NCI-H2107 treated with DMSO at 0.1 percent for 48 hours (cell line): ENCODE measurements around the gene AEBP1.

Experiments
- DNase-seq: peaks from one replicate; lab custom pipeline; 2025; ENCODE audit not compliant: unreplicated experiment; lab: John Stamatoyannopoulos, UW

AEBP1 gene

DNA sequence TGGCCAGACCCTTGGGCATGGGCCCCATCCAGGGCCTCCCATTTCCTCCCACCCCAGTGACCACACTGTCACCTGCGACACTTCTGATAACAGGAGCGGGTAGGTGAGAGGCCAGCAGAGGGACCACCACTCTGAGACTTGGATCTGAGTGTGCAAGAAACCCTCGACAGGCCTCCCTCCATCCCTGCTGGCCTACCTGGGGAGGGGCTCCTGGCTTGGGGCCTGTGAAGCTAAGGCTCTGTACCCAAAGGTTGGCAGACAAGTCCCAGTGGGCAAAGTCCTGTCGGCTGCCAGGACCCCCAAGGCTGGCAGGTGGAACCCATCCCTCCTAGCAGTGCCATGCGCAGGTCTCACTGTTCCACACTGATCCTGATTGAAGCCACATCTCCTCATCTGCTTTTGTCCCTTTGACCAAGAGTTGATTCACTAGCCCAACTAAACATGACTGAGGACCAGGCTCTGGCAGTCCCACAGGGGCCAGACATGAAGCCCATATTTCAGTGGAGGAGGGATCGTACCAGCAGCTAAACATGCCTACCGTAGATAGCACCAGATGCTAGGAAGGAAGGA is 37.6 kb upstream of the AEBP1 start:
- no peak for DNase-seq

DNA sequence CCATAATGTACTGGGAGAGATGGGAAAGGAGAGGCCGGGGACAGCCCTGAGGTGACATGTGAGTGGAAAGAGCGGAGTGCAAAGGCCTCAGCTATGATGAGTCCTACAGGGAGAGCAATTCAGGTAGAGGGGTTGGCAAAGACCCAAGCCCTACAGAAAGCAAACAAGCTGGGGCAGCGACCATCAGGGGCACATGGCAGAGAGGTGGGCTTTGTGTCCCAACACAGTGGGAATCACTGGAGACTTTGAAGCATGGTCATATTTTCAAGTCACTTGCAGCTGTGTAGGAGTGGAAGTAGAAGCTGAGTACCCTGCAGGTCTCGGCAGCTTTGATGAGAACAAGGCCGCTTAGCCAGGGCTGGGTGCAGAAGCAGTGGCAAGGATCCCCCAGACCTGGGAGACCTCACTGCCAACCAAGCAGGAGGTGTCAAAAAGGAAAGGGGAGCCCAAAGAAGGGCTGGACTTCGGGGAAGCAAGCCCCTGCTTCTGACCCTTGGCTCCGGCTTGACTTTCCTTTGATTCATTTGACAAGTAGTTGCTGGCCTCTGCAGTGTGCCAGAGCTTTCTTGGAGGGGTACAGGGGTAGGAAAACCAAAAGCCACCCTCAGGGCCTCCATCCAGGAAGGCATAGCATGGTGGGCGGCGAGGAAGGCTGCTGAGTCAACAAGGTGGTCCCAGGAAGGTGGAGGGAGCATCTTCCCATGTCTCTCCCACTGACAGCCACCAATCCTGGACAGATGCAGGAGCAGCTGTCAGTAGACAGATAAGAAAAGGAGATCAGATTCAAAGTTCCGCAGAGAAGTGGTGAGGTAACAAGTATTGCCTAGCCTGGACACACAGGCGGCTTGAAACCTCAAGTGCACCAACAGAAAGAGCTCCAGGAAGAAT is 36.8 kb upstream of the AEBP1 start:
- peak; percentile 41 for DNase-seq

DNA sequence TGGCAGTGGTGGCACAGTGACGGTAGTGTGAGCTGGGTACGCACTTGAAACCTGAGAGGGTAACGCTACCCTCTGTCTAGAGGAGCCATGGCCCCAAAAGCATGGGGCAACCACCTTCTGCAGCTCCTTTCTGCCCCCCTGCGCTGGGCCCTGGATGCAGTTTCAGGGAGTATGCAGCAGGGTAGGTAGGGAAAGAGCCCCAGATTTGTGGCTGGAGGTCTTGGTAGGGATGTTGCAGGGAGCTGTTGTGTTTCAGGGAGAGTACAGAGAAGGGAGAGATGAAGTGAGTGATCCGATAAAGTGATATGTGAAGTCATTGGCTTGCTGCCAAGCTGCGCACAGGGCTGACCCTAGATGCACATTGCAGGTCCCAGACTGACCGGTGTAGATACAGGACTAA is 36.1 kb upstream of the AEBP1 start:
- DNase-seq = peak; percentile 41

DNA sequence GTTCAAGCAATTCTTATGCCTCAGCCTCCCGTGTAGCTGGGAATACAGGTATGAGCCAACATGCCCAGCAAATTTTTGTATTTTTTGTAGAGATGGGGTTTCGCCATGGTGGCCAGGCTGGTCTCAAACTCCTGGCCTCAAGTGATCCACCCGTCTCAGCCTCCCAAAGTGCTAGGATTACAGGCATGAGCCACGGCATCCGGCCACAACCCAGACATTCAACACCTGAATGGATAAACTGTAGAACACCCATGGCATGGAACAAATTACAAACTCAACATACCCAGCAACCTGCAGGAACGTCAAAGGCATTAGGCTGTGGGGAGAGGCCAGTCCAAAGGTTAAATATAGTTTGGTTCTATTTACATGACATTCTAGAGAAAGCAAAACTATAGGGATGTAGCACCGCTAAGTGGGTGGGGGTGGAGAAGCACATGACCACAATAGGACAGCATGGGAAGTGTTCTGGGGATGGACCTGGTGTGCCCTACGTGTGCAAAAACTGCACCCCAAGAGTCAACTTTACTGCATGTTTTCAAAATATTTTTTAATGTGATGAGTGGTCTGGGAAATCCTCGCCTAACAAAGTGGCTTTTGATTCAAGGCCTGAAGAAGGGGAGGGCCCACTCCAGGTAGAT is 32.3 kb upstream of the AEBP1 start:
- DNase-seq = no peak

DNA sequence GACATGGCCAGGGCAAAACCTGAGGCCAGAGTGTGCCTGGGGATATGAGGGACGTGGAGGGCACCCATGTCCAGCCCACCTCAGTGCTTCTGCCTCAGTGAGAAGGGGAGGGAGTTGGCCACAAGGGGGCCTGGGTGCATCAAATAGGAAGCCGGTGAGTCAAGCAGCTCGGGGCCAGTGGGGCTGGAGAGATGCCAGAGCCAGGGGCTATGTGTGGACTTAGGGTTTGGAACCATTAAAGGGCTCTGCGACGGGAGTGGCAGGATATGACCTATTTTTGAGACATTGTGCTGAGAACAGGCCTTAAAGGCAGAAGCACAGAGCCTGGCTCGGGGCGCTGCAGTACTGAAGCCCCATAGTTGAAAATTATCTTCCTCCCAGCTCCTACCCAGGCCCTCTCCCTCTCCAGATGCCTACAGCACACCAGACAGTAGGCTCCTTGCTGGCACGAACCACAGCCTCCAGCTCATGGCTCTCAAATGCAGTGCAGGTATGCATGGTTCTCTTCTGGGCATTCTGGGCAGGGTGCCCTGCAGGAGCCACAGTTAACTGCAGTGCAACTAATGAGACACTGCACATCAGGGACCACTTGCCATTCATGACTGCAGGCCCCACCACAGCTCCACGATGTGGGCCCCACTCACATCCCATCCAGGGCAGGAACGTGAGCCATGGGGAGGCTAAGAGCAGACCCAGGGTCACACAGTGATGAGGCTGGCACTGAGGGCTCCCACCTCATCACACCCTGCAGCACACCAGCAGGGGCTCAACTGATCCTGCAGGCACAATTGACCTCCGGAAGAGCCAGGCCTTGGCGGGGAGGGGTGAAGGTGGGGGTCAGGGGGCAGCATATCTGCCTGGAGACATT is 31.5 kb upstream of the AEBP1 start:
- DNase-seq = no peak

DNA sequence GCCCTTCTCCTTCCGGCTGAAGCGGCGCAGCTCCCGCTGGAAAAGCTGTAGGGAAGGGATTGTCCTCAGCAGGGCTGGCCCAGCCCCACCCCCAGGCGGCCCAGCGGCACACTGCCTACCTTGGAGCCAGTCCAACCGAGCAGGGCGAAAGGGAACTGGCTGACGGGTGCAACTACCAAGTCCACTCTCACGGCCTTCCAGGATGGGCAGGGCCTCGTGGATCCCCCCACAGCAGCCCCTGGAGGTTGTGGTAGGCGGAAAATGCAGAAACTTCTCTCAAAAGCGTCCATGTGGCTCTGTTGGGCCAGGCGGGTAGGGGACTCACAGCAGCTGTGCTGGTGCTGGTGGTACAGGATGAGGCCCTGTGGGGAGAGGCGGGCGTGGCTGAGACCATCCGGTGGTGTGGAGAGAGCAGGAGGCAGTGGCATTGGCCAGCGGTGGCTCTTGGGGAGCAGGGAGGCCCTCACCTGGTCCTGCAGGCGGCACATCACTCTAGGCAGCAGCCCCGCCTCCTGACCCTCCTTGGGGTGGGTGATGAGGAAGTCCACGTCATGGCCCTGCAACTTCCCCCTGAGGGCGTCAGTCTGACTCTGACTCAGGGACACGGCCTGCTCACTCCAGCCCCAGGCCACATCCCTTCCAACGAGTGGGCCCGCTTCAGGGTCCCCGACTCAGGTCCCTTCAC is 30.3 kb upstream of the AEBP1 start:
- no peak for DNase-seq

DNA sequence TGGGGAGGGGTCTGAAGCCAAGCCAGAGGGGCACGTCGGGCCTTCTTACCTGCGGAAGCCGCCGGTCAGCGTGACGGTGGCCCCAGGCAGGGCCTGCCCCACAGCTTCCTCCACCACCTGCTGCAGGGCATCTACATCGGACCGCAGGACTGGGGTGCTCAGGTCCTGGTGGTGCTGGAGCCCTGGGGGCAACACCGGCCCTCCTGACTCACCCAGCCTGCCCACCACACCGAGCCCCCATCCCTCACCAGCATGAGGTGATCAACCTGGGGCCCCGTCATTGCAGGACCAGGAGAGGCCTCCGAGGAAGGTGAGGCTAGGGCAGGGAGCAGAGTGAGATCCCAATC is 29.8 kb upstream of the AEBP1 start:
- DNase-seq = no peak

DNA sequence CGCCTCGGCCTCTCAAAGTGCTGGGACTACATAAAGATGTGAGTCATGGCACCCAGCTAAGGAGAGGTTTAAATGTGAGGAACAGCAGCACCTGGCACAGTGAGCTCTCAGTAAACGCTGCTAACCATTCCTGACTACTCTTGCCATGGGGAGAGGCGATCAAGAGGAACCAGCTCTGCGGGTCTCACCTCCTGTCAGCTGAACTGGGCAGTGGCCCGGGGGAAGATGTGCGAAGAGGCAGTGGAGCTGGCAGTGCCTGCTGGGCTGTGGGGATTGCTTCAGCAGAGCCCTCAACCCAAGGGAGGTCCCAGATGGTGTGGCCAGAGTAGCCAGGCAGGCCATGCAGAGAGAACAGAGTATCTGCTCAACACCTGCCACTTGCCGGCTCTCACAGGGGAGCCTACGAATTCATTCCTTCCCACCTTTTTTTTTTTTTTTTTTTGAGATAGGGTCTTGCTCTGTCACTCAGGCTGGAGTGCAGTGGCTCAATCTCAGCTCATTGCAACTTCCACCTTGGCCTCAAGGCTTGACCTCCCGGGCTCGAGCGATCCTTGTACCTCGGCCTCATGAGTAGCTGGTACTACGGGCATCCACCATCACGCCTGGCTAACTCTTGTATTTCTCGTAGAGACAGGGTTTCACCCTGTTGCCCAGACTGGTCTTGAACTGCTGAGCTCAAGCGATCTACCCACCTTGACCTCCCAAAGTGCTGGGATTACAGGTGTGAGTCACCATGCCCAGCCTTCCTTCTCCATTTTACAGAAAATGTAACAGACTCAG is 28.7 kb upstream of the AEBP1 start:
- DNase-seq = no peak

DNA sequence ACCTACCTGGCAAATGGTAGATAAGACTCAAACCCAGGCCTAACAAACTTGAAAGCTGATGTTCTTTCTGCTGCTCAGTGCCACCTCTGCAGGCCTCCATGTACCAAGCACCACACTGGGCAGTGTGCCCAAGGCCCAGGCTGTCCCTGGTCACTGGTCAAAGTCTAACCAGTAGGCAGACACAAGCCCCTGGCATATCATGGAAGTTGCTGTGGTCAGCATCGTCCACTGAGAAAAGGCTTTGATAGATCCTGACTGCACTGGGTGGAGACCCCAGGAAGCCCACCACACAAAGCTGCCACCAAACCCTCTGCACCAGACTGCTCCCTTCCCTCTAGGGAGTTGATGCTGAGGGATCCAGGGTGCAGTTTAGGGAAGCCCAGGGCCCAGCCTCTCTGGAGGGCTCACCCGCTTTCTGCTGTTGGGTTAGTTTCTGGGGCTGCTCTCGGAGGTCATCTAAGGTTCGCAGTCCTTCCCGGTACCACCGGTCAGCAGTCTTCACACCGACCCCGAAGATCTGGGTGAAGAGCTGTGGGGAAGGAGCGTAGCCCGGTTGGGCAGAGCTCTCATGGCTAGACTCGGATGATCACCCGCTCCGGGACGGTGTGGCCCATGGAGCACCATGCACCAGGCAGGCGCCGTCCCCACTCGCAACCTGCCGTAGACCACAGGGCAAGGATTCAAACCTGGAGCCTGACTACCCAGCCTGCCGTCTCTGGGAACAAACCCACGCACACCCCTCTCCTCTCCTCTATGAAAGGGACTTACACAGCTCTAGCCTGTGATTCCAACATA is 27.8 kb upstream of the AEBP1 start:
- no peak for DNase-seq

DNA sequence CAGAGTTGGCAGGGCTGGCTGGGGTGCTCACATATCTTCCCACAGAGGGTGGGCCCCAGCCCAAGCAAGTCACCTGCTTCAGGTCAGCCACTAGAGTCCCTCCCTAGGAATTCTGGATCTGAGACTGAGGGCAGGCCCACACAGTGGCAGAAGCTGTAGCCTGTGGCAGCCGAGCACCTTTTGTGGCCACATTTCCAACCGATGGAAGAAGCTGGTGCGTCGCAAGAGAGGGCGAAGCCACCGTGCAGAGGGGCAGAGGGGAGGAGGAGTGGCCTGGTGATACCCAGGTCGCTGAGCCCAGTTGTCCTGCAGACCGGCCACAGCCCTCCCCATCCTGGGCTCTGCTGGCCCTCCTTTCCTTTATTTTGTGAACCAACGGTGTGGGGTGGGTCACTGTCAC is 27.1 kb upstream of the AEBP1 start:
- DNase-seq = no peak

DNA sequence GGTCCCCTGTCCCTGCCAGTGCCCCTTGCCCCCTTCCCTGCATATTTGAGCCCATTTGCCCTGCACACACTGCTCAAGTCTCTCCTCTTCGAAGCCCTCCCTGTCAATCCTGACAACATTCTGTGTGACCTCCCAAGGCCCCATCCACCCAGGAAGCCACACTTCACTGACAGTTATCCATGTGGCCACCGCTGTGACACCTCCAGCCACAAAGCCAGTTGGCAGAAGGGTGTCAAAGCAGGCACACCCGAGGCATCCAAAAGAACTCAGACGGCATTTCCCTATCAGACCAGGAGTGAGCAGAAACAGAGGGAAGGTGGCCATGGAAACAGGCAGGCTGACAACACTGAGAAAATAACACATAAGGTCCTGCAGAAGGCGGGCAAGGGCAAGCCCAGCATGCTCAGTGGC is 26.5 kb upstream of the AEBP1 start:
- DNase-seq = no peak

DNA sequence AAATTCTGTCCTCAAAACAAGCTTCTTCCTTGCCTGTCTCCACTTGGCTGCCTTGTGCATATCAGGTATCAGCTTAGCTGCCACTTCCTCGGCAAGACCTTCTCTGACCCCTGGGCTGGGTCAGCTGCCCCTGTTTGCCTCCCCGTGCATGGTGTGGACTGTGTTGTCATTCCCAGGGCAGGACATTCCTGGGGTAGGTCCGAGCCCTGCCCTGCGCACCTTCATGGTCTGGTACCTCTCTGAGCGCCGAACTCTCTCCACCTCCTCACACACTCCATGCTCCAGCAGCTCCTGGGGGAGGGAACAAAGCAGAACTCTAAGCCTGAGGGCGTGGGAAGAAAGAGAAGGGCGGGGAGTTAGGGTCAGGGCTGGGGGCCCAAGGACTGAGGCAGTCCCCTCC is 25.6 kb upstream of the AEBP1 start:
- no peak for DNase-seq

DNA sequence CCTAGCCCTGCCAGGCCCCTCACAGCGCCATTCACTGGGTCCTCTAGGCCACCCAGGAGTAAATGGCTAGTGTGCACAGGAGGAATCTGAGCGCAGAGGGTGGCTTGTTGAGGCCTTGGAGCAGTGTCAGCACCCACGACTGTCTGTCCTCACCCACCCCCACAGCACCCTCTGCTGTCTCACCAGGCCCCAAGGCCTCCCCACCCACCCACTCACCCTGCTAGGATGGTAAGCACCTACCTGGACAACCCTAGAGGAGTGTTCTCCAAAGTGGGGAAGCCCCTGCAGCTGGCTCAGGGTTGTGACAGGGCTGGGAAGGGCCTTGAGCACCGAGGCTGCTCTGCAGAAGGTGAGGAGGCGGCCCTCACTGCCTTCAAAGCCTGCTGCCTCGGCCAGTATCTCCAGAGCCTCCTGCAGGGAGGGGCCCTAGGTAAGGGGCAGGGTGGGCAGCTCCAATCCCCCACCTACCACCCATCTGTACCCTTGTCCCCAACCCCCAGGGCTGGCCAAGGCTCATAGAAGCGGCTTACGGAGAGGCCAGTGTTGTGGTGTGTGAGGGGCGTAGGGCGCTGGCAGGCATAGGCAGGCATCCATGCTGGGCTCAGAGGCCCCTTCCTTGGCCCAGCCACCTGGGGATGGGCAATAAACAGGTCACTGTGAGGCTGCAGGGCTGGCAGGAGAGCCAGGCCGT is 24.7 kb upstream of the AEBP1 start:
- DNase-seq = no peak

DNA sequence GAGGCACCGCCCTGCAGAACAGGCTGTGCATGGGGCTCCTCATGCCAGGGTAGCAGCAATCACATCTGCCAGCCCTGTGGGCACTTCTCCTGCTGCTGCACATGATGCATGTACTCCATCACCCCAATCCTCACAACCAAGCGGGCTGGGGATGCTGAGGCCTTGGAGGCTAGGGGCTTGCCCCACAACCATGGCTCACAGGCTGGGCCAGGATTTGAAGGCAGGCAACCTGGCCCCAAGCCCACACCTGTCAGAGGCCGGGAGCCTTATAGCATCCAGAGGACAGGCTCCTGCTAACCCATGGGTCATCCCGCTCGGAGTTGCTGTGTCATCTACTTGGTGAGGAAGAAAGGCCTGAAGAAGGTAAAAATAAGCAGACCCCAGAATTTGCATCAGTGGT is 24.0 kb upstream of the AEBP1 start:
- DNase-seq = no peak

DNA sequence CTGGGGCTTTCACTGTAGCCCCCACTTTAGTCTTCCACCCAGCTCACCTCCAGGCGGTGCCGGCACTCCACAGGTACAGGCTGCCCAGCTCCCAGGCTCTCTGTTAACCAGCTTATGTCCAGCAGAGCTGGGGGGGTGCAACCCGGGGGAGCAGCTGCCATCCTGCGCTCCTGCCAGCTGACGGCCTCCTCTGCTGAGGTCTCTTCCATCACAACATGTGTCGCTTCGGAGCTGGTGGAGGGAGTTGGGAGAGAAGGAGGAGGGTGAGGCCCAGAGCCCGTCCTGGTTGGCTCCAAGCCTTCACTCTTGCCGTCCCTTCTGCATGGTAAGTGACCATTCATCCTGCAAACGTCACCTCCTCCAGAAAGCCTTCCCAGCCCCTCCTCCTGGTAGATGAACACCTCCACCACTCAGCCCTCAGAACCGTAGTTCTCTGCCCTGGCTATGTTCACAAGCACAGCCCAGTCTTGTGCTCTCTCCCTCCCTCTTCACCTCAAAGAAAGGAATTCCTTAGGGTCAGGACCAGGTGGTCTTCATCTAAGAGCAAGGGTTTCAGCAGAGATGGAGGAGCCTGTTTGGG is 23.4 kb upstream of the AEBP1 start:
- DNase-seq = no peak

DNA sequence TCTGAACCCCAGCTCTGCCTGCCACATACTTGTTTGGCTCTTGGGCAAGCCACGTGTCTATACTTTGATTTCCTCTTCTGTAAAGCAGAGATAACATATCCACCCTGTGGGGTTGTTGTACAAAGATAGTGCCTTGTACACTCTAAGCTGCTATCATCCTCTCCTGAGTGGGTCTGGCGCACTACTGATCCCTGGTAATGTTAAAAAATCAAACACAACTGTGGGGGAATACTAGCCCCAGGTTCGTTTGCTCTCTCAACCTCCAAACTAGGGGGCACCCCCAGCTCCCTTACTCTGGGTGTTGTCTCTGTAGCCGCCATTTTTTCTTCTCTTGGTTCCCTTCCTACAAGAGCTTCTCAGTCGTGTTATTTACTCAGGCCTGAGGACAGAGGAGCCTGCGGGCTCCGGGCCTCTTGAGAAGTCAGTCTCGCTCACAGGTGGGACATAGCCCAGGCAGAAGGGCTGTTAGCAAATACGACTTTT is 22.8 kb upstream of the AEBP1 start:
- no peak for DNase-seq

DNA sequence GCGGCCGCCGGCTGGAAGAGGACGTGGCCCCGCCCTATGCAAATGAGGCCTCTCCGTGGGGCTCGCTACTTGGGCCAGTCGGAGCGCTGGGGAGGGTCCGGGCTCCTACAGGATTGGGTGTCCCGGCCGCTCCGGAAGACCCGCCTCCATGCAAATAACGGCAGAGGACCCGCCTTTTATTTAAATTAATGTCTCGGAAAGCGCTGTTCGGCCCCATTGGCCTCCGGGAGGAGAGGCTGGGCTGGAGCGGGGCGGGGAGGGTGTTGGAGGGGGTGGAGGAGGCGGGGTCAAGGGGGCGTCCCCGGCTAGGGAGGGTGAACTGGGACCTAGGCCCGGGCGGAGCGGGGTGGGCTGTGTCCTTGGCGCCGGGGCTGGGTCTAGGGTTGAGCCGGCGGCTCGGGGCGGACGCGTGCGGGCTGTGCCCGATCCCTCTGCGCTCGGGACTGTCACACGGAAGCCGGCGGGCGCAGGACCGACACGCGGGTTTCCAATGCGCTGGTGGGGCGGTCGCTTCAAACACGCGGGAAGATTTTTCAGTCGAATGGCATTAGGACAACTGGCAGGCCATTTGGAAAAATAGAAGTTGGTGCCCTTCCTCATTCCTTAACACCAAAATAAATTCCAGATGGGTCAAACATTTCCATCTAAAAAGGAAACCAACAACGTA is 21.5 kb upstream of the AEBP1 start:
- DNase-seq = peak; percentile 94

DNA sequence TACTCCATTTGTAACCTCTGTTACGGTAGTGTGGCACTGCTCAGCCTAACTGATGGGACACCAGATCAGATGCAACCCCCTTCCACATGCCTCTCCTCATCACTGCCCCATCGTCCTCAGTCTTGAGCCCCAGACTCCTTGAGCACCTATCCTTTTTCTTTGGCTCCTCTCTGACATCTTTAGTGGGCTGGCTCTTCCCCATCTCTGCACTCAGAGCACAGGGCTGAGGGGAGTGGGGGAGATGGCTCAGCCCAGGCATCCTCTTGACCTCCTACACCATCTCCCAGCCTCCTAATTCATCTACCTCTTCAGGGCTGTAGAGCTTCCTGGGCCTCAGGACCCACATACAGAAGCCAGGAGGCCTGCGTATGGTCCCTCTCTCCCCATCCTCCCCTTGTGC is 20.3 kb upstream of the AEBP1 start:
- DNase-seq = no peak
